NT2/D1 (cell line): ENCODE measurements around the gene C19orf12.

Source experiments
- SUZ12 ChIP-seq: IDR thresholded peaks from 2 replicates; pipeline ENCODE4 v1.6.1; 2011; ENCODE audit not compliant: insufficient read length, insufficient read depth; ENCODE audit errors: extremely low read depth
- YY1 ChIP-seq: IDR thresholded peaks from 2 replicates; pipeline ENCODE4 v1.6.1; 2011; ENCODE audit not compliant: insufficient read length, insufficient read depth
- ZNF274 ChIP-seq: IDR thresholded peaks from 2 replicates; pipeline ENCODE4 v1.6.1; 2011; ENCODE audit warnings: mild to moderate bottlenecking, low read depth, low read length

GRCh38 chr19:29687897-29688728 is 26.9 kb downstream of the C19orf12 start:
- TF ChIP-seq SUZ12 (no peak), YY1 (no peak), ZNF274 (no peak)
